Right ventricle myocardium inferior (tissue), 1 donor: ENCODE measurements around the gene F8. TPM values are rescaled to one million over a fixed set of nuclear protein-coding genes. Genes with fewer than 3 reads are reported as not detected.

Experiments
- ATAC-seq: fragments of 200-7000 bp; cut with Tn5 transposase; one replicate; pipeline ENCODE4 v1.9.1; 2020; ENCODE audit warnings: mild to moderate bottlenecking, moderate library complexity
- DNase-seq: peaks from one replicate; pipeline ENCODE4 v3.0.0; 2021; ENCODE audit errors: missing footprints
- intact Hi-C: fragments of 100-400 bp; cut with DNase I; formaldehyde crosslinking; loops from one replicate; pipeline ENCODE4 v1.11.0; 2022
- long read RNA-seq: library from polyadenylated mRNA; unstranded; transcript quantifications from one replicate; pipeline ENCODE4 v2.0.0, GENCODE V29; 2021
- total RNA-seq: library from RNA; stranded (reverse); fragmentation: NEBNext Ultra II Directional; extraction: Animal tissue kit (Norgen Biotek cat#: 25700); gene quantifications from one replicate; pipeline ENCODE4 v1.2.1, GENCODE V29; 2021
- donor health status: DM: no; HTN: yes; CAD: no; lungs with severe emphysema.

The F8 gene
- total RNA-seq: 53.7 TPM
- long read RNA-seq, transcript F8-201 (5 exons, 2,620 nt): major isoform, 5 of 16 reads
- long read RNA-seq, partial matches to known transcripts: 6 of 16 reads
- long read RNA-seq, other reads (novel, unspliced or antisense): 5 of 16 reads

- intact Hi-C loops: no loop called here
- no peak for DNase-seq
- no peak for ATAC-seq
These were observed at the start of gene F8 for GRCh38 chrX:155022585-155022984. TSS of gene F8 (minus strand) at chrX:155022723. CDS start at chrX:155022552, 171 bp downstream.

GRCh38 chrX:155071694-155072280 is 49.3 kb upstream of the F8 start:
- peak; percentile 7 for ATAC-seq

DNA sequence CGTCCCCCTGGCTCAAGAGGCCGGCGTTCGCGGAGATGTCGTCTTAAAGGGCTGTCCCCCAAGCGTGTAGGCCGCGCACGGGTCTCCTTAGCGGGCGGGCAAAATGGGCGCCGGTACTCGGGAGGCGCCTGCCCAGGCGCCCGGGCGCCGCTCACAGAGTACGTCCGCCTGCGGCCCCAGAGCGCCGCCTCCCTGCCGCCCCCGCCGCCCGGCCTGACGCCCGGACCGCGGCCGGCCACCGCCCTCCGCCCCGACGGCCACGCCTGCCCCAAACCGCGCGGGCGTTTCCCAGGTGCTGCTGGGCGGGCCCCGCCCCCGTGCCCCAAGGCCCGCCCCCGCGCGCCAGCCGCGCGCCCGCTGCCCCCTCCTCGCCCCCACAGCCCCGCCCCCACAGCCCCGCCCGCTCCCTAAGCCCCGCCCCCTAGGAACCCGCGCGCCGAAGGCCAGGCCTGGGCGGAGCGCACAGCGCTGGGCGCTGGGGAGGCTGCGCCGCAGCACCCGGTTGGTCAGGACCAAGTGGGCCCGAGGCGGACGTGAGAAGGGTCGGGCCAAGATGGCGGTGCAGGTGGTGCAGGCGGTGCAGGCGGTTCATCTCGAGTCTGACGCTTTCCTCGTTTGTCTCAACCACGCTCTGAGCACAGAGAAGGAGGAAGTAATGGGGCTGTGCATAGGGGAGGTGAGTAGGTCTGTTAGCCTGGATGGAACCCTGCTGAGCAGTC is 48.6 kb upstream of the F8 start, which contains the start of the genes BRCC3, CMC4 and MTCP1:
Gene BRCC3 (plus strand): TSS at position 534 of the 719 bp plus-strand sequence. CDS start 20 bp downstream, at position 554.
Gene CMC4 (minus strand): TSS at position 162 of the 719 bp plus-strand sequence. CDS start 7,113 bp downstream, outside the sequence.
Gene MTCP1 (minus strand): TSS at position 162 of the 719 bp plus-strand sequence. CDS start 5,126 bp downstream, outside the sequence.
- intact Hi-C loops: loop anchor here (2.0 kb wide), 1 partner anchor 44 kb away; the partner anchor contains the start of gene FUNDC2
- DNase-seq (peak; percentile 89), ATAC-seq (peak; percentile 96)

More at GRCh38 chrX:155071694-155072280, 49.3 kb upstream of the F8 start:
- peak; percentile 67 for DNase-seq
- intact Hi-C loops: loop anchor here (2.0 kb wide), 1 partner anchor 45 kb away; the partner anchor contains the start of gene FUNDC2

- DNase-seq (no peak), ATAC-seq (no peak)
- intact Hi-C loops: loop anchor here (2.0 kb wide), 1 partner anchor 44 kb away; the partner anchor contains the start of gene FUNDC2
These were observed 48.1 kb upstream of the F8 start for GRCh38 chrX:155070663-155070974.

GRCh38 chrX:155070038-155070437 is 47.5 kb upstream of the F8 start:
- DNase-seq (no peak), ATAC-seq (no peak)
- intact Hi-C loops: loop anchor here (2.0 kb wide), 1 partner anchor 43 kb away; the partner anchor contains the start of gene FUNDC2

DNA sequence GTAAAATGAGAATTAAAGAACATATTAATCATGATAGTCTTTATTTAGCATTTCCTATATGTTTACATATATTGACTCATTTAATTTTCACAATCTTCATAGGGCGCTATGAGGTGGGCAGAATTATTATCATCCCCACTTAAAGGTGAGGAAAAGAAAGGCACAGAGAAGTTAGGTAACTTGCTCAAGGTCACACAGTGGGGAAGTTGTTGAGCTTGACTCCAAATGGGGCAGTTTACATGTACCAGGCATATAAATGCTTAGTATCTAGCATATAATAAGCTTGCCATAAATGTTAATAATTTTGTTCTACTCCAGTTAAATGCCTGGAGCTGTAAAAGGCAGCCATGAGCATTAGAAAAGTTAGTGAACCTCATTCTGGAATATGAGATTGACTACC is 46.9 kb upstream of the F8 start:
- no peak for ATAC-seq
- intact Hi-C loops: no loop called here
- DNase-seq: no peak

DNA sequence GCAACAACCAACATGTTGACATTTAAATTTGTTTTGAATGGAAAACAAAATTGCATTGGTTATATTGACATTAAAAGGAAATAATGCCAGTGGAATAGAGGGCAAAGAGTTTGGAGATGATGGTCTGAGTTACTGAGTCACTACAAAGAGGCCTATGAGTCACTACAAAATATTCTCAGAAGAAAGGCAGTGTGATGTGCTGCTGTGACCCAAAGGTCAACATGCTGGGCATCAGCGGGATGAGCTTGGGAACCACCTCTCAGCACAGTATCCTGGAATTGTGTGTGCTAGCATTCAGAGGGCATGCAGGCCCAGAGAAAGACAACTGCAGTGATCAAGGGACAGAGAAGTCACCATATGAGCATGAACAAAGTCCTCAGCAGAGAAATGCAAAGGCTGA is 45.6 kb upstream of the F8 start:
- intact Hi-C loops: no loop called here
- DNase-seq (no peak), ATAC-seq (no peak)

- DNase-seq: no peak
- ATAC-seq: no peak
- intact Hi-C loops: no loop called here
These were observed 42.7 kb upstream of the F8 start for GRCh38 chrX:155065035-155065734.

- peak; percentile 58 for ATAC-seq
- intact Hi-C loops: no loop called here
These were observed 39.2 kb upstream of the F8 start for GRCh38 chrX:155061760-155062159.

GRCh38 chrX:155056877-155057792 is 34.6 kb upstream of the F8 start:
- peak; percentile 81 for ATAC-seq
- peak; percentile 71 for DNase-seq
- intact Hi-C loops: loop anchor here (2.0 kb wide), 1 partner anchor 76 kb away; no protein-coding TSS in a partner anchor

More at GRCh38 chrX:155061760-155062159, 39.2 kb upstream of the F8 start:
- DNase-seq: no peak

GRCh38 chrX:155056471-155056870 is 33.9 kb upstream of the F8 start:
- intact Hi-C loops: loop anchor here (2.0 kb wide), 1 partner anchor 76 kb away; no protein-coding TSS in a partner anchor
- no peak for DNase-seq
- ATAC-seq: no peak

- no peak for ATAC-seq
- intact Hi-C loops: no loop called here
- no peak for DNase-seq
These were observed 33.0 kb upstream of the F8 start for GRCh38 chrX:155055494-155055893.

DNA sequence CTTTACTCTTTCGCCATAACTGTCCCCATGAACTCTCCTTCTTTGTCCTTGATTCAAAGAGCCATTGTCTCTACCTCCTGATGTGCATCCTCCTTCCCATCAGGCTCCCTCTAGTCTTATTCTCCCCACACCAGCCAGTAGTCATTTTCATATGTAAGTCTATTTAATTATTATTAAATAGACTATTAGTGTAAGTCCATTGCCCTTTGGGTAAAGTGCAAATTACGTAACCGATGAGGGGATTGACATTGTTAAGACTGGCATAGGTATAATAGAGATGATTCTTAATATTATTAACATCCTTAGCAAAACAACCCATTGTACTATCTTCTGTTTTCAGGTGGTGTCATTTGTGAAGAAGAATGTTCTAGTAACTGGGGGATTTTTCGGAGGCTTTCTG is 31.7 kb upstream of the F8 start:
- no peak for ATAC-seq

GRCh38 chrX:155053656-155054055 is 31.1 kb upstream of the F8 start:
- DNase-seq (no peak), ATAC-seq (no peak)
- intact Hi-C loops: no loop called here

More for the DNA sequence above, 31.7 kb upstream of the F8 start:
- intact Hi-C loops: no loop called here
- DNase-seq: no peak

DNA sequence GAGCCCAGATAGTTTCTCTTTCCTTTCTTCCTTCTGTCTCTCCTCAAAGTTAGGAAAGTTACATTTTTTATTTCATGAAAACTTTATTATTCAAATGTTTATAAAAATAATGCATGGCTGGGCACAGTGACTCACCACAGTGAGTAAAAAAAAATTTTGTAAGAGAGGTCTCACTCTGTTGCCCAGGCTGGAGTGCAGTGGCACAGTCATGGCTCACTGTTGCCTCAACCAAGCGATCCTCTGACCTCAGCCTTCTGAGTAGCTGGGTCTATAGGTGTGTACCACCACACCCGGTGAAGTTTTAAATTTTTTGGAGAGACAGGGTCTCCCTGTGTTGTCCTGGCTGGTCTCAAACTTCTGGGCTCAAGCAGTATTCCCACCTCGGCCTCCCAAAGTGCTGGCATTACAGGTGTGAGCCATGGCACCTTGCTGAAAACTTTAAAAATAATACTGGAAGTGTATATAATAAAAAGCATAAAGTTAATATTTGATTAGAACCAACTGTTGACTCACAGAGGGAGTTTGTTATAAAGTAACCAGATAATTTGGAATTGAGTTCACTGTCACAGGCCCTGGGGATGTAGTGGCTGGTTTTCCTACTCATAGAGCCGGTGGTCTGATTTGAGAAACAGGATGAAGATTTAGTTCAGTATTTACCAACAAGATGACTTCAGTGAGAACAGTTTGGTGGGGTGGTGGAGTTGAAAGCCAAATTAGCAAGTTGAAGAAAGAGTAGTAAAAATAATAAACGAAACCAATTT is 30.4 kb upstream of the F8 start:
- ATAC-seq: no peak
- intact Hi-C loops: no loop called here
- DNase-seq: no peak

- intact Hi-C loops: no loop called here
- DNase-seq (no peak), ATAC-seq (no peak)
These were observed 26.6 kb upstream of the F8 start for GRCh38 chrX:155048977-155049619.
